ENCODE measurements around the gene NR6A1. TPM values are rescaled to one million over a fixed set of nuclear protein-coding genes. Genes with fewer than 3 reads are reported as not detected.

Gene NR6A1
- total RNA-seq, 1 experiment from 2014 or later = 164 TPM

GRCh38 chr9:124658165-124659017 is 112.7 kb downstream of the NR6A1 start:
- ChIA-PET POLR2A (interaction anchor here (0.6 kb wide), 1 partner anchor 121 kb away, joined by 5 read pairs; no protein-coding TSS in a partner anchor), CTCF (interaction anchor here (0.9 to 3.7 kb wide), 3 partner anchors 41 to 194 kb away, joined by 3 to 28 read pairs (median 3); partner anchors contain the start of gene WDR38)
- TF ChIP-seq SMAD4 (CRISPR knock-in tag; IDR thresholded peaks at IDR 0.05) (no peak), KAT7 (CRISPR knock-in tag; IDR thresholded peaks at IDR 0.05; ENCODE audit: borderline replicate concordance) (no peak), ZNF317 (CRISPR knock-in tag; IDR thresholded peaks at IDR 0.05; ENCODE audit: borderline replicate concordance, low read depth) (no peak), ZMAT4 (CRISPR knock-in tag; IDR thresholded peaks at IDR 0.05) (no peak), ZNF232 (CRISPR knock-in tag; IDR thresholded peaks at IDR 0.05) (no peak), USF2 (CRISPR knock-in tag; IDR thresholded peaks at IDR 0.05) (no peak), GTF2I (CRISPR knock-in tag; conservative IDR thresholded peaks at IDR 0.05) (no peak), CREM (CRISPR knock-in tag; IDR thresholded peaks at IDR 0.05) (no peak), TEAD4 (CRISPR knock-in tag; IDR thresholded peaks at IDR 0.05) (no peak), OVOL2 (CRISPR knock-in tag; IDR thresholded peaks at IDR 0.05; ENCODE audit: borderline replicate concordance) (no peak), FOXJ3 (CRISPR knock-in tag; IDR thresholded peaks at IDR 0.05; ENCODE audit: borderline replicate concordance) (no peak), NFYB (CRISPR knock-in tag; conservative IDR thresholded peaks at IDR 0.05; ENCODE audit: low read depth) (no peak), ERG (CRISPR knock-in tag; IDR thresholded peaks at IDR 0.05) (no peak), NFE2L1 (CRISPR knock-in tag; IDR thresholded peaks at IDR 0.05) (no peak), CTCF (IDR thresholded peaks at IDR 0.05) (no peak)
- TF ChIP-seq, protein P1, sequence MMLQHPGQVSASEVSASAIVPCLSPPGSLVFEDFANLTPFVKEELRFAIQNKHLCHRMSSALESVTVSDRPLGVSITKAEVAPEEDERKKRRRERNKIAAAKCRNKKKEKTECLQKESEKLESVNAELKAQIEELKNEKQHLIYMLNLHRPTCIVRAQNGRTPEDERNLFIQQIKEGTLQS (CRISPR knock-in tag; conservative IDR thresholded peaks at IDR 0.05) = no peak
- TF ChIP-seq, protein P2, sequence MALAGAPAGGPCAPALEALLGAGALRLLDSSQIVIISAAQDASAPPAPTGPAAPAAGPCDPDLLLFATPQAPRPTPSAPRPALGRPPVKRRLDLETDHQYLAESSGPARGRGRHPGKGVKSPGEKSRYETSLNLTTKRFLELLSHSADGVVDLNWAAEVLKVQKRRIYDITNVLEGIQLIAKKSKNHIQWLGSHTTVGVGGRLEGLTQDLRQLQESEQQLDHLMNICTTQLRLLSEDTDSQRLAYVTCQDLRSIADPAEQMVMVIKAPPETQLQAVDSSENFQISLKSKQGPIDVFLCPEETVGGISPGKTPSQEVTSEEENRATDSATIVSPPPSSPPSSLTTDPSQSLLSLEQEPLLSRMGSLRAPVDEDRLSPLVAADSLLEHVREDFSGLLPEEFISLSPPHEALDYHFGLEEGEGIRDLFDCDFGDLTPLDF (CRISPR knock-in tag; IDR thresholded peaks at IDR 0.05) = no peak
- TF ChIP-seq, protein P3, sequence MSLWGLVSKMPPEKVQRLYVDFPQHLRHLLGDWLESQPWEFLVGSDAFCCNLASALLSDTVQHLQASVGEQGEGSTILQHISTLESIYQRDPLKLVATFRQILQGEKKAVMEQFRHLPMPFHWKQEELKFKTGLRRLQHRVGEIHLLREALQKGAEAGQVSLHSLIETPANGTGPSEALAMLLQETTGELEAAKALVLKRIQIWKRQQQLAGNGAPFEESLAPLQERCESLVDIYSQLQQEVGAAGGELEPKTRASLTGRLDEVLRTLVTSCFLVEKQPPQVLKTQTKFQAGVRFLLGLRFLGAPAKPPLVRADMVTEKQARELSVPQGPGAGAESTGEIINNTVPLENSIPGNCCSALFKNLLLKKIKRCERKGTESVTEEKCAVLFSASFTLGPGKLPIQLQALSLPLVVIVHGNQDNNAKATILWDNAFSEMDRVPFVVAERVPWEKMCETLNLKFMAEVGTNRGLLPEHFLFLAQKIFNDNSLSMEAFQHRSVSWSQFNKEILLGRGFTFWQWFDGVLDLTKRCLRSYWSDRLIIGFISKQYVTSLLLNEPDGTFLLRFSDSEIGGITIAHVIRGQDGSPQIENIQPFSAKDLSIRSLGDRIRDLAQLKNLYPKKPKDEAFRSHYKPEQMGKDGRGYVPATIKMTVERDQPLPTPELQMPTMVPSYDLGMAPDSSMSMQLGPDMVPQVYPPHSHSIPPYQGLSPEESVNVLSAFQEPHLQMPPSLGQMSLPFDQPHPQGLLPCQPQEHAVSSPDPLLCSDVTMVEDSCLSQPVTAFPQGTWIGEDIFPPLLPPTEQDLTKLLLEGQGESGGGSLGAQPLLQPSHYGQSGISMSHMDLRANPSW (CRISPR knock-in tag; conservative IDR thresholded peaks at IDR 0.05; ENCODE audit: low read depth) = no peak
- TF ChIP-seq, protein P4, sequence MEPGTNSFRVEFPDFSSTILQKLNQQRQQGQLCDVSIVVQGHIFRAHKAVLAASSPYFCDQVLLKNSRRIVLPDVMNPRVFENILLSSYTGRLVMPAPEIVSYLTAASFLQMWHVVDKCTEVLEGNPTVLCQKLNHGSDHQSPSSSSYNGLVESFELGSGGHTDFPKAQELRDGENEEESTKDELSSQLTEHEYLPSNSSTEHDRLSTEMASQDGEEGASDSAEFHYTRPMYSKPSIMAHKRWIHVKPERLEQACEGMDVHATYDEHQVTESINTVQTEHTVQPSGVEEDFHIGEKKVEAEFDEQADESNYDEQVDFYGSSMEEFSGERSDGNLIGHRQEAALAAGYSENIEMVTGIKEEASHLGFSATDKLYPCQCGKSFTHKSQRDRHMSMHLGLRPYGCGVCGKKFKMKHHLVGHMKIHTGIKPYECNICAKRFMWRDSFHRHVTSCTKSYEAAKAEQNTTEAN (CRISPR knock-in tag; IDR thresholded peaks at IDR 0.05) = no peak
- Mint-ChIP-seq H3K27ac (peak overlapping the region; percentile 98), H3K36me3 (no peaks in the 10 kb centered on the region), H3K9me3 (no peaks in the 10 kb centered on the region), H3K4me3 (peak overlapping the region; percentile 66), H3K4me1 (peaks cover 50% of the 10 kb centered on the region), H3K27me3 (ENCODE audit: low read depth) (no peaks in the 10 kb centered on the region)
- ATAC-seq (peak; percentile 92), DNase-seq (ENCODE audit: low spot score) (peak; percentile 30)

All from WTC11 (cell line).